ENCODE data around the gene WHRN. TPM values are rescaled to one million over a fixed set of nuclear protein-coding genes. Genes with fewer than 3 reads are reported as not detected.

The WHRN gene
- polyA plus RNA-seq, 1 donor (not counting 4 experiments of a cell fraction or from before 2014, with no cell fraction given), result 1.2 TPM

- peaks cover 6% of the 10 kb centered on the region for H3K4me1 ChIP-seq (ENCODE audit: control insufficient read depth, extremely low read depth, insufficient read depth, low read length)
- FAIRE-seq (no peak), DNase-seq (ENCODE audit: low read depth, low spot score) (no peak)
- no peak for TF ChIP-seq EZH2 (IDR thresholded peaks at IDR 0.05; ENCODE audit: low read length)
- no peak for TF ChIP-seq CTCF (optimal IDR thresholded peaks at IDR 0.05 in 1 of 3, IDR thresholded peaks at IDR 0.05 in 1 of 3, conservative IDR thresholded peaks at IDR 0.05 in 1 of 3; ENCODE audit: extremely low read depth in 1 of 3, insufficient read depth in 2 of 3, low read length in 3 of 3)
- H3K9me3 ChIP-seq (ENCODE audit: control insufficient read depth, low read depth, low read length), result no peaks in the 10 kb centered on the region
- H3K4me2 ChIP-seq (ENCODE audit: control insufficient read depth, extremely low read depth, insufficient read depth, low read depth, low read length), result no peak overlapping the region
- H2AFZ ChIP-seq (ENCODE audit: control insufficient read depth, low read length), result no peak overlapping the region
- no peaks in the 10 kb centered on the region for H4K20me1 ChIP-seq (ENCODE audit: control insufficient read depth, extremely low read depth, insufficient read depth, low read length)
- H3K9me1 ChIP-seq (ENCODE audit: control insufficient read depth, extremely low read depth, insufficient read depth, low read length), result no peaks in the 10 kb centered on the region
- no peak overlapping the region for H3K9ac ChIP-seq (ENCODE audit: control insufficient read depth, extremely low read depth, insufficient read depth, low read length)
- no peaks in the 10 kb centered on the region for H3K36me3 ChIP-seq (ENCODE audit: control insufficient read depth in 2 of 2, extremely low read depth in 1 of 2, insufficient read depth in 2 of 2, low read length in 2 of 2)
- H3K27me3 ChIP-seq (ENCODE audit: control insufficient read depth, extremely low read depth, insufficient read depth, low read length), result no peaks in the 10 kb centered on the region
- no peak overlapping the region for H3K27ac ChIP-seq (ENCODE audit: control insufficient read depth, insufficient read depth, low read length)
- H3K79me2 ChIP-seq (ENCODE audit: control insufficient read depth, insufficient read depth, low read length), result no peaks in the 10 kb centered on the region
- dilution Hi-C loops (cut with MboI; ENCODE audit: extremely low pct_ligation_motif_present, low sequenced_read_pairs), result no loop called here
- H3K4me3 ChIP-seq (ENCODE audit: control insufficient read depth in 2 of 3, extremely low read depth in 1 of 3, insufficient read depth in 2 of 3, low read depth in 1 of 3, low read length in 3 of 3), result no peak overlapping the region
Measured at GRCh38 chr9:114446036-114446435, 59.2 kb downstream of the WHRN start.

GRCh38 chr9:114445616-114446015, 59.7 kb downstream of the WHRN start:
- H3K9ac ChIP-seq (ENCODE audit: control insufficient read depth, extremely low read depth, insufficient read depth, low read length), result no peak overlapping the region
- dilution Hi-C loops (cut with MboI; ENCODE audit: extremely low pct_ligation_motif_present, low sequenced_read_pairs), result no loop called here
- no peaks in the 10 kb centered on the region for H3K36me3 ChIP-seq (ENCODE audit: control insufficient read depth in 2 of 2, extremely low read depth in 1 of 2, insufficient read depth in 2 of 2, low read length in 2 of 2)
- no peaks in the 10 kb centered on the region for H4K20me1 ChIP-seq (ENCODE audit: control insufficient read depth, extremely low read depth, insufficient read depth, low read length)
- no peak overlapping the region for H3K4me2 ChIP-seq (ENCODE audit: control insufficient read depth, extremely low read depth, insufficient read depth, low read depth, low read length)
- H2AFZ ChIP-seq (ENCODE audit: control insufficient read depth, low read length), result no peak overlapping the region
- no peaks in the 10 kb centered on the region for H3K9me3 ChIP-seq (ENCODE audit: control insufficient read depth, low read depth, low read length)
- H3K4me3 ChIP-seq (ENCODE audit: control insufficient read depth in 2 of 3, extremely low read depth in 1 of 3, insufficient read depth in 2 of 3, low read depth in 1 of 3, low read length in 3 of 3), result no peak overlapping the region
- no peak for TF ChIP-seq CTCF (optimal IDR thresholded peaks at IDR 0.05 in 1 of 3, IDR thresholded peaks at IDR 0.05 in 1 of 3, conservative IDR thresholded peaks at IDR 0.05 in 1 of 3; ENCODE audit: extremely low read depth in 1 of 3, insufficient read depth in 2 of 3, low read length in 3 of 3)
- FAIRE-seq (no peak), DNase-seq (ENCODE audit: low read depth, low spot score) (no peak)
- no peaks in the 10 kb centered on the region for H3K9me1 ChIP-seq (ENCODE audit: control insufficient read depth, extremely low read depth, insufficient read depth, low read length)
- H3K27ac ChIP-seq (ENCODE audit: control insufficient read depth, insufficient read depth, low read length), result no peak overlapping the region
- no peaks in the 10 kb centered on the region for H3K79me2 ChIP-seq (ENCODE audit: control insufficient read depth, insufficient read depth, low read length)
- peaks cover 6% of the 10 kb centered on the region for H3K4me1 ChIP-seq (ENCODE audit: control insufficient read depth, extremely low read depth, insufficient read depth, low read length)
- no peaks in the 10 kb centered on the region for H3K27me3 ChIP-seq (ENCODE audit: control insufficient read depth, extremely low read depth, insufficient read depth, low read length)

Measured in keratinocyte (primary cell).